Breast epithelium (tissue), 4 donors: Measurements from ENCODE around the gene CFAP65. TPM values are rescaled to one million over a fixed set of nuclear protein-coding genes. Genes with fewer than 3 reads are reported as not detected.

Experiments
- DNase-seq, 2 donors: peaks; one replicate each; pipeline ENCODE4 v3.0.0-alpha.2; 2019; ENCODE audit warnings: low spot score in 2 of 2
- H3K27ac ChIP-seq, 2 donors: fragments of 200-600 bp; sonication (generic) in 1 of 2; one replicate each; pipeline ENCODE4 v1.5.1; 2016 to 2019; ENCODE audit warnings: mild to moderate bottlenecking in 1 of 2
- H3K27me3 ChIP-seq, 2 donors: fragments of 200-600 bp; sonication (generic) in 1 of 2; one replicate each; pipeline versions ENCODE4 v1.5.1 to v1.6.0; 2017 to 2019; ENCODE audit warnings: control low read depth in 1 of 2, mild to moderate bottlenecking in 1 of 2
- H3K36me3 ChIP-seq: fragments of 200-600 bp; one replicate; pipeline ENCODE4 v1.5.1; 2019
- H3K4me1 ChIP-seq, 2 donors: fragments of 200-600 bp; sonication (generic); one replicate each; pipeline ENCODE4 v1.5.1; 2016 to 2019; ENCODE audit warnings: control low read depth in 1 of 2
- H3K4me3 ChIP-seq, 3 donors: fragments of 200-600 bp; sonication (generic); 1 replicate in 2 of 3; 2 replicates in 1 of 3; pipeline ENCODE4 v1.5.1; 2016 to 2019; ENCODE audit warnings: mild to moderate bottlenecking in 3 of 3, moderate library complexity in 2 of 3
- H3K9me3 ChIP-seq, 2 donors: fragments of 200-600 bp; sonication (generic) in 1 of 2; one replicate each; pipeline ENCODE4 v1.5.1; 2016 to 2019; ENCODE audit warnings: control low read depth in 1 of 2
- CTCF ChIP-seq, 3 donors: fragments of 450-650 bp; IDR thresholded peaks; one replicate each; pipeline ENCODE4 v1.5.1; 2016 to 2017; ENCODE audit warnings: antibody characterized with exemption in 3 of 3, mild to moderate bottlenecking in 3 of 3, moderate library complexity in 3 of 3
- POLR2A ChIP-seq: fragments of 450-650 bp; IDR thresholded peaks from one replicate; pipeline ENCODE4 v1.6.1; 2016; ENCODE audit warnings: antibody characterized with exemption, mild to moderate bottlenecking, moderate library complexity
- POLR2AphosphoS5 ChIP-seq, 3 donors: sonication (generic); formaldehyde crosslinking; IDR thresholded peaks; one replicate each; pipeline ENCODE4 v1.6.1; 2017; ENCODE audit warnings: antibody characterized with exemption in 3 of 3
- intact Hi-C: fragments of 100-400 bp; cut with DNase I; formaldehyde crosslinking; loops from one replicate; pipeline ENCODE4 v1.15.1; 2023; ENCODE audit warnings: low total_unique reads
- total RNA-seq, 3 donors: library from RNA; depleted of rRNA; stranded (reverse); fragments of >200 nt; gene quantifications; one replicate each; pipeline ENCODE4 v1.1.0, GENCODE V29; 2016

The CFAP65 gene
- total RNA-seq, 3 donors from 2014 or later: 0.33 TPM; not detected in 2

DNA sequence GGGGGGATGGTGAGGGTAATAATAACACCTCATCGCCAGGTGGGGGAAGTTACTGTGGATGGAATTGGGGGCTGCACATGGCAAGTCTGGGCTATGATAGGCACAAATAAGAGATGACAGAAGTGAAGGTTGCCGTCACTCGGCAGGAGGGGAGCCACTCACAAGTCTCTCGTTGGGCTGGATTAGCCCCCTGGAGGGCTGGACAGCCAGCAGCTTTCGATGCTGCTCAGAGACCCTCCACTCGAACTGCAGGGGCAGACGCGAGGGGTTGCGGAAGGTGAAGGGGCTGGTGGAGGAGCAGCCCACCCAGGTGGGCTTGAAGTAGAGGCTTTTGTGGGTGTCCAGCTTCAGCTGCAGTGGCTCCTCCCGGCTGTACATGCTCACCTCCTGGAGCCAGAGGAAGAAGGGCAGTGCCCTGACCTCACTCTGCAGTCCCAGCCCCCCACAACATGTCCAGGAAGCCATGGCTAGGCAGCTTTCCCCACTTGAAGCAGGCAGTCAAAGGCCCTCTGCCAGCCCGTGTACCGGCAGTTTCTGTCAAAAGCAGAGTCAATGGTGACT is 18.2 kb downstream of the CFAP65 start:
- H3K9me3 ChIP-seq: no peaks in the 10 kb centered on the region
- H3K27me3 ChIP-seq: peaks cover 0 to 4% of the 10 kb centered on the region in 2 donors
- H3K4me3 ChIP-seq: no peak overlapping the region
- H3K36me3 ChIP-seq: no peaks in the 10 kb centered on the region
- DNase-seq: no peak
- H3K27ac ChIP-seq: no peak overlapping the region
- TF ChIP-seq POLR2AphosphoS5 (IDR thresholded peaks at IDR 0.05) (no peak), CTCF (IDR thresholded peaks at IDR 0.05) (no peak), POLR2A (no peak)
- H3K4me1 ChIP-seq: no peaks in the 10 kb centered on the region
- intact Hi-C loops: loop anchor here (10.0 kb wide), 1 partner anchor 122 kb away; no protein-coding TSS in a partner anchor

GRCh38 chr2:219022616-219023015 is 18.7 kb downstream of the CFAP65 start:
- Histone ChIP-seq H3K27ac (no peak overlapping the region), H3K4me3 (no peak overlapping the region), H3K9me3 (no peaks in the 10 kb centered on the region), H3K36me3 (no peaks in the 10 kb centered on the region), H3K27me3 (no peaks in the 10 kb centered on the region), H3K4me1 (no peaks in the 10 kb centered on the region)
- TF ChIP-seq POLR2AphosphoS5 (IDR thresholded peaks at IDR 0.05): no peak
- TF ChIP-seq CTCF (IDR thresholded peaks at IDR 0.05): no peak
- TF ChIP-seq POLR2A: no peak
- intact Hi-C loops: loop anchor here (10.0 kb wide), 1 partner anchor 122 kb away; no protein-coding TSS in a partner anchor
- DNase-seq: no peak

DNA sequence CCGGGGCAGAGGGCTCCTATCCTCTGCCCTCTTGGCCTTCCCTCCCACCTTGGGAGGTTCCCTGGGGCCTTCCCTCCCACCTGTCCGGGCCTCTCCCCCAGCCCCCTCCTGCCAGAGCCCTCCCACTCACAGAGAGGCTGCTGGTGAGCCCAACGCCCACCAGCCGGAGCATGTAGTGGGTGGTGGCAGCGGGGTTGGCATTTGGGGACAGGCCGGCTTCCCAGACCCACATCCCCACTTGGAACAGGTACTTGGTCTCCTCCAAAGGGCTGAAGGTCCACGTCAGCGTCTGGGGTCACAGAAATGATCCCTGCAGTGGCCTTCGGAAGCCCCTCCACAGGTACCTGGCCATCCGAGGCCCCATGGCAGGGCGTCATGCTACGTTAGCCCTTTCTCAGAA is 19.3 kb downstream of the CFAP65 start:
- no peak overlapping the region for H3K27ac ChIP-seq
- TF ChIP-seq POLR2AphosphoS5 (IDR thresholded peaks at IDR 0.05): no peak
- TF ChIP-seq POLR2A: no peak
- TF ChIP-seq CTCF (IDR thresholded peaks at IDR 0.05): no peak
- intact Hi-C loops: loop anchor here (10.0 kb wide), 1 partner anchor 123 kb away; no protein-coding TSS in a partner anchor
- no peak overlapping the region for H3K4me3 ChIP-seq
- no peaks in the 10 kb centered on the region for H3K36me3 ChIP-seq
- no peak for DNase-seq
- H3K9me3 ChIP-seq: no peaks in the 10 kb centered on the region
- no peaks in the 10 kb centered on the region for H3K4me1 ChIP-seq
- H3K27me3 ChIP-seq: no peaks in the 10 kb centered on the region

- no peaks in the 10 kb centered on the region for H3K36me3 ChIP-seq
- H3K4me3 ChIP-seq: no peak overlapping the region
- H3K27me3 ChIP-seq: no peaks in the 10 kb centered on the region
- H3K9me3 ChIP-seq: no peaks in the 10 kb centered on the region
- H3K27ac ChIP-seq: no peak overlapping the region
- intact Hi-C loops: loop anchor here (10.0 kb wide), 1 partner anchor 123 kb away; no protein-coding TSS in a partner anchor
- no peak for DNase-seq
- no peaks in the 10 kb centered on the region for H3K4me1 ChIP-seq
- no peak for TF ChIP-seq POLR2A
- no peak for TF ChIP-seq POLR2AphosphoS5 (IDR thresholded peaks at IDR 0.05)
- no peak for TF ChIP-seq CTCF (IDR thresholded peaks at IDR 0.05)
Observed at GRCh38 chr2:219021591-219021990, 19.7 kb downstream of the CFAP65 start.

DNA sequence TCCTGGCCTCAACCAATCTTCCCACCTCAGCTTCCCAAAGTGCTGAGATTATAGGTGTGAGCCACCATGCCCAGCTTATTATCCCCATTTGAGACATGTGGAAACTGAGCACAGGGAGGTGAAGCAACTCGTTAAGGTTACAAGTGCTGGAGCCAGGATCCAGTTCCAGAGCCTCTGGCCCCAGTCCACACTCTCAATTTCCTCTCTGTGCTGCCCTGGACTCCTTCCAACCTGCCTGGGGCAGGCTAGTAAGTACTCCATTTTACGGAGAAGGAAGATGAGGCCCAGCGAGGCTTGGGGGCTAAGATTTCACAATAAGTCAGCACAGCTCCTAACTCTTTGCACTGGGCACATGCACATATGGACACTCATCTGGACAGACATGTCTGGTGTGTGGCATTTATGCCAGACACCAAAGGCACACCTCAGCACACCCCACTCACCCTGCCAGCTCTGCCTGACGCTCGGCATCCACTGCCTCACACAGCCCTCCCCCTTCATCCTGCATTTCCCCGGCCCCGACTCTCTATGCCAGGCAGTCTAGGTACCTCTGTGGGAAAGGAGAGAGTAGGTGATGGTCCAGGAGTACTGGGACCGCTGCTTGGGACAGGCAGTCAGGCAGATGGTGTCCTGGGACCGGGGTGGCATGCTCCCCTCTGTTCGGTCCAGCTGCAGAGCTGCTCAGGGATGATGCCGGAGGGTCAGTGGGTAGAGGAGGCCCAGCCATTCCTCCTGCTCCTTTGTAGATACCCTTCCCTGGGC is 20.5 kb downstream of the CFAP65 start:
- intact Hi-C loops: loop anchor here (10.0 kb wide), 1 partner anchor 124 kb away; no protein-coding TSS in a partner anchor
- no peak for DNase-seq
- no peaks in the 10 kb centered on the region for H3K36me3 ChIP-seq

More for the DNA sequence above, 20.5 kb downstream of the CFAP65 start:
- TF ChIP-seq POLR2A: no peak
- no peak for TF ChIP-seq POLR2AphosphoS5 (IDR thresholded peaks at IDR 0.05)
- TF ChIP-seq CTCF (IDR thresholded peaks at IDR 0.05): no peak
- Histone ChIP-seq H3K27me3 (no peaks in the 10 kb centered on the region), H3K4me1 (no peaks in the 10 kb centered on the region), H3K4me3 (no peak overlapping the region), H3K9me3 (no peaks in the 10 kb centered on the region), H3K27ac (no peak overlapping the region)
